ENCODE data around the gene NCKIPSD.
A peak's percentile ranks its signal among the peaks of the same experiment; 100 is the strongest.
"Not testable (repeated sequence)": the region's sequence is repeated elsewhere in the genome, so short reads cannot be mapped to it uniquely, and the experiment has no call there.

Gene NCKIPSD

DNA sequence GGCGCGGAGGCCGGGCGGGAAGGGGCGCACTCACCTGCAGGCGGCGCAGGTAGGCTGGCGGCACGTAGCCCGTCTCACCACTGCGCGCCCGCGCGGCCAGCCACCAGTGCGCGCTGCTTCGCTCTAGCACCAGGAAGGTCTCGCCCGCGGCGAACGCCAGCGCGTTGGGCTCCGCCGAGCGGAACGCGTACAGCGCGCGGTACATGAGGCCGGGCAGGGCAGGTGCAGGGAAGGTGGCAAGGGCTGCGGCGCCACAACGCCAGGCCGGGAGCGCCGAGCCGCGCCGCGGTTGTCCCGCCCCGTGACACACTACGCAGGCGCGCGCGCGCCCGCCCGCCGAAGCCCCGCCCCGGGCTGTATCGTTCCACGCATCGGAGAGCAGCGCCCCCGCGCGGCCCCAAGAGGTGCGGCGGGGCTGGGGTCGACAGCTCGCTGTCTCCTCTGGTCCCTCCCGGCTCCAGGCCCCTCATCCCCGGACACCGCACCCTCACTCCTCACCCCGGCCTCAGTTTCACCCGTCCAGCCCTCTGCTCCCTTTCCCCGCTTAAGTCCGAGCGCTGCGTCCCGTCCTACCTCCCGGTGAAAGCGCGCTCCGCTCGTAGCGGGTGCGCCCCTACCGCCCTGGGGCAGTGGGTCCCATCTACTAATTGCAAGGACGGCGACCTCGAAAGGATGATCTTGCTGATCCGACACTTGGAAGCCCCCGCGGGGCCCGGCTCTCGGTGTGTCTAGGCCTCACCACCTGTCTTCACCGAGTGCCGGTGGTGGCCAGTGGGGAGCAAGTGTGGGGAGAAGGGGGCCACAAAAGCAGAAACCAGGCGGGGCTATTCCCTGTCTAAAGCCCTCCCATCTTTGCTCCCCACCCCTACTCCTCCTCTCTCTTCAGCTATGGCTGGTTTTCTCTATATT lies at the start of gene NCKIPSD:
NCKIPSD (minus strand) TSS at position 313 of the 909 bp plus-strand sequence; CDS start at position 205, 108 bp downstream.
- Mint-ChIP-seq H3K27me3 (no peaks in the 10 kb centered on the region), H3K4me1 (ENCODE audit: low read depth) (peaks cover 23% of the 10 kb centered on the region), H3K36me3 (ENCODE audit: low read depth) (peaks cover 21% of the 10 kb centered on the region), H3K27ac (peak within 1 kb of the TSS; percentile 82), H3K4me3 (peak within 1 kb of the TSS; percentile 84), H3K9me3 (no peaks in the 10 kb centered on the region)

DNA sequence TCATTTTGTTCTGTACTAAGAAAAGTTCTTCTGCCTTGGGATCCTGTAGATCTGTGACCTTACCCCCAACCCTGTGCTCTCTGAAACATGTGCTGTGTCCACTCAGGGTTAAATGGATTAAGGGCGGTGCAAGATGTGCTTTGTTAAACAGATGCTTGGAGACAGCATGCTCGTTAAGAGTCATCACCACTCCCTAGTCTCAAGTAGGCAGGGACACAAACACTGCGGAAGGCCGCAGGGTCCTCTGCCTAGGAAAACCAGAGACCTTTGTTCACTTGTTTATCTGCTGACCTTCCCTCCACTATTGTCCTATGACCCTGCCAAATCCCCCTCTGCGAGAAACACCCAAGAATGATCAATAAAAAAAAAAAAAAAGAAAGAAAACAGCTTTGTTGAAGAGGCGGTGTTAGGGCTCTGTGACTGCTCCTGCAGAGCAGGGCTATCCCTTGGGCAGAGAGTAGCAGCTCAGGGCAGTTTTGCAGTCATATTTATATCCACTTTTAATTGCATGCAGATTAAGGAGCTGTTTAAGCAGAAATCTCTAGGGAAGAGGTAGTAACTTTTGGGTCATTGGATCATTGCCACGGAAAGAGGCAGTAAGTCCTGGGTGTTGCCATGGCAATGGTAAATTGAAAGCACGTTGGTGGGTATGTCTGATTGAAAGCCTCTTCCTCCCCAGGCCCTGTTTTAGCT lies 49.5 kb upstream of the NCKIPSD start:
- not testable (repeated sequence) for H3K4me3 Mint-ChIP-seq; H3K9me3 Mint-ChIP-seq; H3K36me3 Mint-ChIP-seq (ENCODE audit: low read depth); H3K4me1 Mint-ChIP-seq (ENCODE audit: low read depth); H3K27me3 Mint-ChIP-seq; H3K27ac Mint-ChIP-seq

DNA sequence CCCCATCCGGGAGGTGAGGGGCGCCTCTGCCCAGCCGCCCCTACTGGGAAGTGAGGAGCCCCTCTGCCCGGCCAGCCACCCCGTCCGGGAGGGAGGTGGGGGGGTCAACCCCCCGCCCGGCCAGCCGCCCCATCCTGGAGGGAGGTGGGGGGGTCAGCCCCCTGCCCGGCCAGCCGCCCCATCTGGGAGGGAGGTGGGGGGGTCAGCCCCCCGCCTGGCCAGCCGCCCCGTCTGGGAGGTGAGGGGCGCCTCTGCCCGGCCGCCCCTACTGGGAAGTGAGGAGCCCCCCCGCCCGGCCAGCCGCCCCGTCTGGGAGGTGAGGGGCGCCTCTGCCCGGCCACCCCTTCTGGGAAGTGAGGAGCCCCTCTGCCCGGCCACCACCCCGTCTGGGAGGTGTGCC lies 48.8 kb upstream of the NCKIPSD start:
- not testable (repeated sequence) for H3K36me3 Mint-ChIP-seq (ENCODE audit: low read depth); H3K27ac Mint-ChIP-seq; H3K4me1 Mint-ChIP-seq (ENCODE audit: low read depth); H3K27me3 Mint-ChIP-seq; H3K9me3 Mint-ChIP-seq; H3K4me3 Mint-ChIP-seq

DNA sequence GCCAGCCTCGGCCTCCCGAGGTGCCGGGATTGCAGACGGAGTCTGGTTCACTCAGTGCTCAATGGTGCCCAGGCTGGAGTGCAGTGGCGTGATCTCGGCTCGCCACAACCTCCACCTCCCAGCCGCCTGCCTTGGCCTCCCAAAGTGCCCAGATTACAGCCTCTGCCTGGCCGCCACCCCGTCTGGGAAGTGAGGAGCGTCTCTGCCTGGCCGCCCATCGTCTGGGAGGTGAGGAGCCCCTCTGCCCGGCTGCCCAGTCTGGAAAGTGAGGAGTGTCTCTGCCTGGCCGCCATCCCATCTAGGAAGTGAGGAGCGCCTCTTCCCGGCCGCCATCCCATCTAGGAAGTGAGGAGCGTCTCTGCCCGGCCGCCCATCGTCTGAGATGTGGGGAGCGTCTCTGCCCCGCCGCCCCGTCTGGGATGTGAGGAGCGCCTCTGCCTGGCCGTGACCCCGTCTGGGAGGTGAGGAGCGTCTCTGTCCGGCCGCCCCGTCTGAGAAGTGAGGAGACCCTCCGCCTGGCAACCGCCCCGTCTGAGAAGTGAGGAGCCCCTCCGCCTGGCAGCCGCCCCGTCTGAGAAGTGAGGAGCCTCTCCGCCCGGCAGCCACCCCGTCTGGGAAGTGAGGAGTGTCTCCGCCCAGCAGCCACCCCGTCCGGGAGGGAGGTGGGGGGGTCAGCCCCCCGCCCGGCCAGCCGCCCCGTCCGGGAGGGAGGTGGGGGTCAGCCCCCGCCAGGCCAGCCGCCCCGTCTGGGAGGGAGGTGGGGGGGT lies 48.2 kb upstream of the NCKIPSD start:
- H3K9me3 Mint-ChIP-seq; H3K27me3 Mint-ChIP-seq; H3K4me1 Mint-ChIP-seq (ENCODE audit: low read depth); H3K4me3 Mint-ChIP-seq; H3K36me3 Mint-ChIP-seq (ENCODE audit: low read depth); H3K27ac Mint-ChIP-seq: not testable (repeated sequence)

DNA sequence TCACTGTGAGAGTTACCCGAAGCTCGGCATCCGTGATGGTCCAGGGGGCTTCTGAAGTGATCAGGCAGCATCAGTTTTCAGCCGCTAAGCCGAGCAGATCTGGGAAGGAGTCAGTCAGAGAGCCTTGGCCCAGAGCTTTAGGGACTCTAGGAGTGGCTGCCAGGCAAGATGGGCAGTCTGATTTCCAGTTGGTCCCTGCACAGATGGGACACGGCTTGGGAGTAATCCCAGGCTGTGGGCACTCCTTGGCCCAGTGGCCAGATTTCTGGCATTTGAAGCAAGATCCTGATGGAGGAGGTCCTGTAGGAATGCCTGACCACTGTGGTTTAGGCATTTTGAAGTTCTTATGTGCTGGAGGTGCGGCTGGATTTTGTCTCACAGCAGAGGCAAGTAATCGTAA lies 41.8 kb upstream of the NCKIPSD start:
- Mint-ChIP-seq H3K4me3 (no peak overlapping the region), H3K27me3 (no peaks in the 10 kb centered on the region), H3K4me1 (ENCODE audit: low read depth) (no peaks in the 10 kb centered on the region), H3K36me3 (ENCODE audit: low read depth) (no peaks in the 10 kb centered on the region), H3K9me3 (no peaks in the 10 kb centered on the region), H3K27ac (no peak overlapping the region)

DNA sequence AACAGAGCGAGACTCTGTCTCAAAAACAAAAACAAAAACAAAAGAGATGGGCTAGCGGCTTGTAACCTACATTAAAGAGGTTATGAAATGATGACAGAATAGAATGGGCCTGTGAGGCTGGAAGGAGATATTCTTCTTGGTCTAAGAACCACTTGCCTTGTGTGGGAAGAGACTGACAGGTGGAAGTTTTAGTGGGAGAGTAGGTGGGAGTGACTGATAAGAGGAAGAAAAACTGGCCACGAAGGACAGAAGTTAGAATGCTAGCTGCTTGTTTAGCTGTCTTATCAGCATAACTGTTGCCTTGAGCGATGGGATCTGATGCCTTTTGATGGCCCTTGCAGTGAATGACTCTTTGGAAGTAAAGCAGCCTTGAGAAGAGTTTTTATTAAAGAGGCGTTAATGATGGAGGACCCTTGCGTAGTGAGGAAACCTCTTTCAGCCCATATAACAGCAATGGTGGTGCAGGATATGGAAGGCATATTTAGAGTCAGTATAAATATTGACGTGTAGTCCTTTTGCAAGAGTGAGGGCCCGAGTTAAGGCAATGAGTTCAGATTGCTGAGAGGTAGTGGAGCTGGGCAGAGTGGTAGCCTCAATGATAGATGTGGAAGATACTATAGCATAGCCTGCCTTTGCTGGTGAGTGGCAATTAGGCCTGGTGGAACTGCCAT lies 39.6 kb upstream of the NCKIPSD start:
- not testable (repeated sequence) for H3K27me3 Mint-ChIP-seq

DNA sequence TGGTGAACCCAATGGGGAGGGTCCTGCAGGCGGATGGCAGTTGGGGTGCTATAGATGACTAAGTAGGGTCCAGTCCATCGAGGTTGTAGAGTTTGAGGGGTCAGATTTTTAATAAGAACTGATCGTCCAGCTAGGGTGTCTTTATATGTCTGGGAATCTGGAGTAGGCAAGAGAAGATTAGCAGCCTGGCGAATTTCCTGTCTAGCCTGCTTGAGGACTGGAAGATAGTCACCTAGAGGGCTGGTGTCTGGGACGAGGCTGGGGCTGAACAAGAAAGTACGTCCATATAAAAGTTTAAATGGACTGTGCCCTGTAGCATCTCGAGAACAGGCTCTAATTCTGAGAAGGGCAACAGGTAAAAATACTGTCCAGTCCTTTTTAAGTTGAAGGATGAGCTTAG lies 38.0 kb upstream of the NCKIPSD start:
- H3K4me3 Mint-ChIP-seq: no peak overlapping the region

More for the DNA sequence above, 39.6 kb upstream of the NCKIPSD start:
- not testable (repeated sequence) for H3K27ac Mint-ChIP-seq; H3K9me3 Mint-ChIP-seq; H3K4me3 Mint-ChIP-seq; H3K36me3 Mint-ChIP-seq (ENCODE audit: low read depth); H3K4me1 Mint-ChIP-seq (ENCODE audit: low read depth)

DNA sequence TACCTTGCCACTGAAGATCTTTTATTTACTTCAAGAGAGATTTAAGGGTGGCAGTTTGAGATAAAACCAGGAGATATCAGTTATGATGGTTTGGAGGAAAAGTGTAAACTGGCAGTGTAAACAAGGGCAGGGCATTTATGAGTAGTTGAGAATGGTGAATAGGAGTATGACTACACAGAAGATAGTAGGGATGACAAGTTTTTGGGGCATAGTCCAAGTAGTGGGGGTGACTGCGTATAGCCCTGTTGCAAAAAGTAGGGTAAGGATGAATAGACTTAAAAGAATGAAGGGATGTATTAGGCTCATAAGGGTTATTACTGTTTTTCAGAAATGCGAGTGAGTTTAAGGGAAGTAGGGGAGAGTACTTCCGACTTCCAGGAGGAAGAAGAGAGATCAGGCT lies 37.6 kb upstream of the NCKIPSD start:
- not testable (repeated sequence) for H3K9me3 Mint-ChIP-seq; H3K4me1 Mint-ChIP-seq (ENCODE audit: low read depth); H3K36me3 Mint-ChIP-seq (ENCODE audit: low read depth); H3K27ac Mint-ChIP-seq; H3K4me3 Mint-ChIP-seq; H3K27me3 Mint-ChIP-seq

More for the DNA sequence above, 38.0 kb upstream of the NCKIPSD start:
- no peaks in the 10 kb centered on the region for H3K27me3 Mint-ChIP-seq
- no peaks in the 10 kb centered on the region for H3K36me3 Mint-ChIP-seq (ENCODE audit: low read depth)
- H3K4me1 Mint-ChIP-seq (ENCODE audit: low read depth): no peaks in the 10 kb centered on the region
- no peak overlapping the region for H3K27ac Mint-ChIP-seq
- no peaks in the 10 kb centered on the region for H3K9me3 Mint-ChIP-seq

DNA sequence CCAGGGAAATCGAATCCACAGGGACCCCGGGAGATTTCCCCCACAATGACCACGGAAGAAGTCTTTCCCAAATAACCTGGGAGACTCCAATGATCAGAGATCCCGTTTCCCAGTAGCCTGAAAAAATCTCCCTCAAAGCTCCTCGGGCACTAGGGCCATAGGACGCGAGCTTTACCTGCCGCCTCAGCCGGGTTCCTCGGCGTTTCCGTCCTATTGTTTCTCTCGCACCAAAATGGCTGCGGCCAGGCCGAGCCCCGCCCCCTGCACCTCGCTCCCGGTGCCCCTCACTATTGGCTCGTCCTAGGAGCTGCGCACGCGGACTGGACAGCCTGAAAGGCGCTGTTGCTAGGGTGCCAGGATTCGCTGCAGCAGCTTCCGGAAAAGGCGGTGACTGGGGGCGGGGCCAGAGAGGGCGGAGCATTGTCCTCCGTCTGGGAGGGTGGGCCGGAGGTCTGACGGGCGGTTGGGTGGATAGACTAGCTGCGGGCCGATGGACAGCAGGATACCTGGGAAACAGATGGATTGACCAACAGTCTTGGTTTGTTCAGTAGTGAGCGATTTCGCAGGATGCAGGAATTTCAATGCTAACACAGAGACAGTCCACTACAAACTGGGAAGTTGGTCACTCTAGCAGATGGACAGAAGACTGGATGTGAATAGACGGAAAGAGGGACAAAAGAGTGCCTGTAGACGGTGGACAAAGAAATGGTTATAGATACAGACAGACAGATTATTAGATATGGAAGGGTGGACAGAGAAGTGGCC lies 31.4 kb upstream of the NCKIPSD start, which contains the start of gene IP6K2:
IP6K2 (minus strand) TSS at position 240 of the 765 bp plus-strand sequence. CDS start 21,930 bp downstream, outside the sequence.
- Mint-ChIP-seq H3K4me3 (peak within 1 kb of the TSS; percentile 96), H3K9me3 (no peaks in the 10 kb centered on the region), H3K27ac (peak within 1 kb of the TSS; percentile 94), H3K4me1 (ENCODE audit: low read depth) (peaks cover 36% of the 10 kb centered on the region), H3K27me3 (no peaks in the 10 kb centered on the region), H3K36me3 (ENCODE audit: low read depth) (peaks cover 31% of the 10 kb centered on the region)

DNA sequence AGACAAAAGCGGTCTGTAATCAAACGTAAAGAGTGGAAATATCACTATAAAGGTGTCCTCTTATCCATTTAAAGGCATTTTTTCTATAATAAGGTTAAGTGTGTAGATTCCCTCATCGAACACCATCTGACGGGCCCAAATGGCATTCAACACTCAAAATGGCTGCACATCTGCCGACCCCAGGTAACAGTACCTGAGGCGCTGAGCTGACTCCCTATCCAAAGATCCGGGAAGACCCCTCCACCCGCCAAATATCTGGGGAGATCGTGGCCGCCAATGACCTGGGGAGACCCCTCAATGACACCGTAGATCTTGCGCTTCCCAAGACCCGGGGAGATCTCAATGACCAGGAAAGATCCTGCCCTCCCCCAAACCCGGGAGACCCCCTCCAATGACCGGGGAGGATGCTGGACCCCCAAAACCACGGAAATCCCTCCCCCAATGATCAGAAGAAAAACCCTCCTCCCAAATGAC lies 30.8 kb upstream of the NCKIPSD start:
- Mint-ChIP-seq H3K36me3 (ENCODE audit: low read depth) (peaks cover 35% of the 10 kb centered on the region), H3K4me3 (peak overlapping the region; percentile 96), H3K4me1 (ENCODE audit: low read depth) (peaks cover 41% of the 10 kb centered on the region), H3K9me3 (no peaks in the 10 kb centered on the region), H3K27me3 (no peaks in the 10 kb centered on the region), H3K27ac (peak overlapping the region; percentile 94)

DNA sequence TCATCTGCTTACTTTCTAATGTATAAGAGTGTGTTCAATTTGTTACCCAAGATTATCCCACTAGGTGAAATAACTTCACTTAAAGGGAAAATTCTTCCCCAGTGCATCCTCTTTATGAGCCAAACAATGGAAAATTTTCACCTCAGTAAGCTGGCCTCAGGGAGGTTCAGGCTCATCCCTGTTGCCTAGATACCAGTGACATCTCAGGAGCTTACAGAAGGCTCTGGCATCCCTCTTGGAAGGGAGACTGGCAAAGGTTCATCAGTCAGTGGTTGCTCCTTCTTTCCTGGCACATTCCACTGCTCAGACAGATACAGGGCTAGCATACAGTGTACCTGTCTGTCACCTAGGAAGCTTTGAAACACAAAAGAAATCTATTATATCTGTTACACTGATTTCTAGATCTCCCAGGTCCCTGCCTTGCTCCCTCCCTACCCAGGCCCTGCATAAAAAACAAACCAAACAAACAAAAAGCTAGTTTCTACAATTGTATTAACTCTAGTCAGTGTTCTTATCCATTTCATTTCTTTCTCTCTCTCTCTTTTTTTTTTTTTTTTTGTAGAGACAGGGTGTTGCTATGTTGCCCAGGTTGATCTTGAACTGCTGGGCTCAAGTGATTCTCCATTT lies 29.6 kb upstream of the NCKIPSD start:
- Mint-ChIP-seq H3K27me3 (no peaks in the 10 kb centered on the region), H3K36me3 (ENCODE audit: low read depth) (peaks cover 42% of the 10 kb centered on the region), H3K9me3 (no peaks in the 10 kb centered on the region), H3K27ac (peak overlapping the region; percentile 70), H3K4me1 (ENCODE audit: low read depth) (peaks cover 50% of the 10 kb centered on the region), H3K4me3 (peak overlapping the region; percentile 96)

DNA sequence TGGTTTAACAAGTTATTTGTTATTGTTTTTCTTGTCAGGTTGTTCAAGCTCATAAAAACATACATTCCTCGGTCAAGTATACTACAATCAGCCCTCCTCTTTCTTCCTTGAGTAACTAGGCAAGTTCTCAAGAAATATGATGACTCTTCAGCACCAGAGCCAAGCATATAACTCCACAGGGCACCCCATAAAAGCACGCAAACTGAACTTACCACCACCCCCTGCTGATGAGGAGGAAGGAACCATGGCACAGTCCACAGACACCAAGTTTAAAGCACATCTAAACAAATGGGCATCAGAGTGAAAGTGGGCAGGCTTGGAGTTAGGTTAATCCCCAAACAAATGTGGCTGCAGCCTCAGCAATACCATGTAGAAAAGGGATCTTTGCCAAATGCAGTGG lies 26.0 kb upstream of the NCKIPSD start:
- Mint-ChIP-seq H3K4me3 (no peak overlapping the region), H3K4me1 (ENCODE audit: low read depth) (peaks cover 68% of the 10 kb centered on the region), H3K27ac (peak overlapping the region; percentile 24), H3K36me3 (ENCODE audit: low read depth) (peaks cover 57% of the 10 kb centered on the region), H3K9me3 (no peaks in the 10 kb centered on the region), H3K27me3 (no peaks in the 10 kb centered on the region)

DNA sequence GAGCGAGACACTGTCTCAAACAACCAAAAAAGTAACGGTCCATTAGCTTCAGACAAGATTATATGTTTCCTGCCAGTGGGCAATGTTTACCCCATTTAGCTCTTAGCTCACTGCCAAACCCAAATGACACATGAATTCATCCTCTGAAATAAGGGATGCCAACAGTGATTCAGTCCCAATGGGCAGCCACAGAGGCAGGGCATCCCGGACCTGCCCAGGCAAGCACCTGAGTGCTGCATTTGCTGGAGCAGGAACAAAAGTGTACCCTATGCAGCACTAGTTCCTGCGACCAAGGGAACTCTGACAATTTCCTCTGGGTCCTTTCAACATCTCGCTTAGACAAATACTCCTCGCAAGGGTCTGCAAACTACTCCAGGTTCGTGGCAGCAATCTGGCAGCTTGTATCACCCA lies 23.3 kb upstream of the NCKIPSD start:
- no peak overlapping the region for H3K4me3 Mint-ChIP-seq
- peak overlapping the region; percentile 40 for H3K27ac Mint-ChIP-seq
- no peaks in the 10 kb centered on the region for H3K27me3 Mint-ChIP-seq
- no peaks in the 10 kb centered on the region for H3K9me3 Mint-ChIP-seq
- H3K36me3 Mint-ChIP-seq (ENCODE audit: low read depth): peaks cover 41% of the 10 kb centered on the region
- peaks cover 51% of the 10 kb centered on the region for H3K4me1 Mint-ChIP-seq (ENCODE audit: low read depth)
